H9 (cell line): ENCODE data around the gene RAB3A. TPM values are rescaled to one million over a fixed set of nuclear protein-coding genes. Genes with fewer than 3 reads are reported as not detected.
A peak's percentile ranks its signal among the peaks of the same experiment; 100 is the strongest.

Source experiments
- DNase-seq: peaks from one replicate; pipeline ENCODE4 v3.0.0-alpha.2; 2017
- H2AFZ ChIP-seq: one replicate; pipeline ENCODE4 v1.6.1; 2013; ENCODE audit warnings: mild to moderate bottlenecking, low read length, control low read depth, moderate library complexity
- H2AK5ac ChIP-seq: 2 replicates; pipeline ENCODE4 v1.6.1; 2013; ENCODE audit warnings: low read length, control low read depth, mixed read lengths; ENCODE audit not compliant: insufficient read length
- H2BK120ac ChIP-seq: one replicate; pipeline ENCODE4 v1.6.1; 2013; ENCODE audit warnings: low read depth, mild to moderate bottlenecking, low read length, control low read depth, inconsistent platforms; ENCODE audit not compliant: poor library complexity, severe bottlenecking
- H2BK12ac ChIP-seq: 2 replicates; pipeline ENCODE4 v1.6.1; 2013; ENCODE audit warnings: low read length, control low read depth, mixed read lengths, low read depth; ENCODE audit not compliant: insufficient read length
- H2BK15ac ChIP-seq: 2 replicates; pipeline ENCODE4 v1.6.1; 2013; ENCODE audit warnings: low read depth, low read length, control low read depth
- H2BK20ac ChIP-seq: one replicate; pipeline ENCODE4 v1.6.1; 2013; ENCODE audit warnings: low read depth, mild to moderate bottlenecking, low read length, control low read depth, inconsistent platforms; ENCODE audit not compliant: poor library complexity, severe bottlenecking
- H2BK5ac ChIP-seq: 2 replicates; pipeline ENCODE4 v1.6.1; 2013; ENCODE audit warnings: low read length, control low read depth, mixed read lengths; ENCODE audit not compliant: insufficient read length
- H3K14ac ChIP-seq: 2 replicates; pipeline ENCODE4 v1.6.1; 2013; ENCODE audit warnings: low read length, control low read depth; ENCODE audit not compliant: insufficient read depth
- H3K18ac ChIP-seq: 2 replicates; pipeline ENCODE4 v1.6.1; 2013; ENCODE audit warnings: low read depth, mild to moderate bottlenecking, mixed read lengths, low read length, control low read depth; ENCODE audit not compliant: insufficient read length
- H3K23ac ChIP-seq: 2 replicates; pipeline ENCODE4 v1.6.1; 2013; ENCODE audit warnings: low read length, control low read depth, mixed read lengths, low read depth; ENCODE audit not compliant: insufficient read length
- H3K23me2 ChIP-seq: 2 replicates; pipeline ENCODE4 v1.6.1; 2013; ENCODE audit warnings: low read depth, mild to moderate bottlenecking, mixed read lengths, low read length, control low read depth; ENCODE audit not compliant: insufficient read length, poor library complexity, severe bottlenecking
- H3K27ac ChIP-seq: 2 replicates; pipeline ENCODE4 v1.5.1; 2013; ENCODE audit warnings: low read length, control low read depth, mixed read lengths, low read depth; ENCODE audit not compliant: insufficient read length
- H3K27me3 ChIP-seq: 2 replicates; pipeline ENCODE4 v1.6.1; 2013; ENCODE audit warnings: low read length, control low read depth, inconsistent platforms; ENCODE audit not compliant: insufficient read depth
- H3K4ac ChIP-seq: 2 replicates; pipeline ENCODE4 v1.6.1; 2013; ENCODE audit warnings: low read depth, mild to moderate bottlenecking, control low read depth, inconsistent platforms, low read length, moderate library complexity
- H3K4me1 ChIP-seq: 2 replicates; pipeline ENCODE4 v1.6.1; 2013; ENCODE audit warnings: low read length, control low read depth, inconsistent platforms; ENCODE audit not compliant: insufficient read depth
- H3K4me2 ChIP-seq: 2 replicates; pipeline ENCODE4 v1.6.1; 2013; ENCODE audit warnings: low read length, control low read depth, mixed read lengths; ENCODE audit not compliant: insufficient read length, insufficient read depth
- H3K56ac ChIP-seq: 2 replicates; pipeline ENCODE4 v1.6.1; 2013; ENCODE audit warnings: low read depth, mild to moderate bottlenecking, mixed read lengths, low read length, control low read depth; ENCODE audit not compliant: insufficient read length
- H3K79me1 ChIP-seq: 2 replicates; pipeline ENCODE4 v1.6.1; 2013; ENCODE audit warnings: low read depth, mild to moderate bottlenecking, moderate library complexity, low read length, control low read depth, inconsistent platforms; ENCODE audit not compliant: insufficient read depth, poor library complexity, severe bottlenecking
- H3K79me2 ChIP-seq: 2 replicates; pipeline ENCODE4 v1.6.1; 2013; ENCODE audit warnings: low read length, control low read depth, inconsistent platforms; ENCODE audit not compliant: insufficient read depth
- H3K9ac ChIP-seq: 2 replicates; pipeline ENCODE4 v1.6.1; 2013; ENCODE audit warnings: low read length, control low read depth, mixed read lengths; ENCODE audit not compliant: insufficient read length; ENCODE audit errors: extremely low read depth
- H3K9me3 ChIP-seq: one replicate; pipeline ENCODE4 v1.6.1; 2013; ENCODE audit warnings: low read depth, low read length, inconsistent platforms; ENCODE audit not compliant: control insufficient read depth
- H3T11ph ChIP-seq: one replicate; pipeline ENCODE4 v1.6.1; 2013; ENCODE audit warnings: mild to moderate bottlenecking, low read length, control low read depth, inconsistent platforms
- H4K20me1 ChIP-seq: one replicate; pipeline ENCODE4 v1.6.1; 2013; ENCODE audit not compliant: control insufficient read depth, insufficient read length, insufficient read depth
- H4K5ac ChIP-seq: 2 replicates; pipeline ENCODE4 v1.6.1; 2013; ENCODE audit warnings: low read depth, mild to moderate bottlenecking, mixed read lengths, low read length, control low read depth; ENCODE audit not compliant: insufficient read length
- H4K8ac ChIP-seq: replicated peaks from 2 replicates; pipeline ENCODE4 v1.6.1; 2013; ENCODE audit warnings: low read length, control low read depth, mixed read lengths, low read depth; ENCODE audit not compliant: insufficient read length
- H4K91ac ChIP-seq: 2 replicates; pipeline ENCODE4 v1.6.1; 2013; ENCODE audit warnings: low read depth, mild to moderate bottlenecking, moderate library complexity, mixed read lengths, low read length, control low read depth; ENCODE audit not compliant: insufficient read length
- H3K27ac Mint-ChIP-seq, 3 experiments: 2 replicates in 2 of 3; 3 replicates in 1 of 3; pipeline ENCODE4 v1.8.0; 2020 to 2021; ENCODE audit warnings: mixed read lengths in 3 of 3, mild to moderate bottlenecking in 1 of 3, moderate library complexity in 1 of 3
- H3K27me3 Mint-ChIP-seq: 2 replicates; pipeline ENCODE4 v1.8.0; 2021; ENCODE audit warnings: low read depth, mild to moderate bottlenecking, moderate library complexity, mixed read lengths
- H3K36me3 Mint-ChIP-seq, 3 experiments: 2 replicates in 2 of 3; 3 replicates in 1 of 3; pipeline ENCODE4 v1.8.0; 2020 to 2021; ENCODE audit warnings: low read depth in 3 of 3, mixed read lengths in 3 of 3; ENCODE audit not compliant: insufficient read depth in 1 of 3
- H3K4me1 Mint-ChIP-seq, 2 experiments: 2 replicates each; pipeline ENCODE4 v1.8.0; 2020; ENCODE audit warnings: mixed read lengths in 2 of 2
- H3K4me3 Mint-ChIP-seq, 2 experiments: 2 replicates in 1 of 2; 3 replicates in 1 of 2; pipeline ENCODE4 v1.8.0; 2020 to 2021; ENCODE audit warnings: mild to moderate bottlenecking in 2 of 2, mixed read lengths in 2 of 2, moderate library complexity in 1 of 2
- H3K9me3 Mint-ChIP-seq, 2 experiments: 2 replicates in 1 of 2; 3 replicates in 1 of 2; pipeline ENCODE4 v1.8.0; 2020; ENCODE audit warnings: mild to moderate bottlenecking in 2 of 2, mixed read lengths in 2 of 2, moderate library complexity in 1 of 2
- CTCF ChIP-seq: fragments of 200-600 bp; sonication (generic); conservative IDR thresholded peaks from 3 replicates; pipeline ENCODE4 v1.8.0; 2021; ENCODE audit warnings: antibody characterized with exemption, mild to moderate bottlenecking
- WGBS: extraction: QIAGEN DNeasy Blood & Tissue Kit; methylation state at CpG from one replicate; pipeline ENCODE4 v1.1.7; 2013; ENCODE audit warnings: missing lambda C conversion rate, low lambda C conversion rate, mixed read lengths; ENCODE audit not compliant: insufficient read length; ENCODE audit errors: extremely low coverage; 5-methylcytosine and 5-hydroxymethylcytosine counted together
- total RNA-seq: library from RNA; stranded (reverse); gene quantifications from 2 replicates; pipeline ENCODE4 v1.2.1, GENCODE V29; 2021

The RAB3A gene
- total RNA-seq, 1 experiment from 2014 or later = 6.8 TPM

DNA sequence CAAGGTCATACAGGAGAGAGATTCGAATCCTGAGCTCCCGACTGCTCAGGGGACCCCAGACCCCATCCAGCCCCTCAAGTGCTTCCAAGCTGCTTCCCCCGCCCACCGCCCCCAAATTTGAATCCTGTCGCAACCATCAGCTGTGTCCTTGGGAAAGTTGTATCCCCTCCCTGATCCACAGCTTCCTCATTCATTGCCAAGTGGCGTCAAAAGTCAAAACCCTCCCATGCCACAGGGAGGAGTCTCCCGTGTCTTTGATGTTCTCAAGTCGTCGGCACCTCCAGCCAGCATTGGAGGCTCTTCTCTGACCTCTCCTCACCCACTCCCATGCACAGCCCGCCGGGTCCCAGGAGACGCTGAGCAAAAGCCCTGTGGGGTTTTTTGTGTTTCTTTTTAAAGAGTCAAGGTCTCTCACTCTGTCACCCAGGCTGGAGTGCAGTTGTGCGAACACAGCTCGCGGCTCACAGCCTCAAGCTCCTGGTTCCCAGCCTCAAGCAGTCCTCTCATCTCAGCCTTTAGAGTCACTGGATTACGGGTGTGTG, 33.1 kb downstream of the RAB3A start:
- Histone ChIP-seq H4K91ac (no peak overlapping the region), H3K9ac (no peak overlapping the region), H3K79me1 (no peaks in the 10 kb centered on the region), H3K4me1 (no peaks in the 10 kb centered on the region; the same call in 1 of the 2 replicates), H3K27me3 (no peaks in the 10 kb centered on the region), H2BK20ac (no peak overlapping the region), H2BK12ac (no peak overlapping the region), H2AK5ac (no peak overlapping the region), H4K5ac (no peak overlapping the region), H3K4ac (no peak overlapping the region), H2BK15ac (no peak overlapping the region), H3K4me2 (no peak overlapping the region), H3K23me2 (peaks cover 10% of the 10 kb centered on the region), H3K23ac (no peak overlapping the region), H3T11ph (no peak overlapping the region), H3K79me2 (no peaks in the 10 kb centered on the region), H3K9me3 (no peaks in the 10 kb centered on the region), H3K56ac (no peak overlapping the region), H2BK5ac (no peak overlapping the region), H2AFZ (no peak overlapping the region), H3K27ac (no peak overlapping the region), H4K8ac (no peak overlapping the region), H2BK120ac (no peak overlapping the region), H3K18ac (no peak overlapping the region), H4K20me1 (no peaks in the 10 kb centered on the region), H3K14ac (no peak overlapping the region; the same call in 1 of the 2 replicates)
- TF ChIP-seq CTCF = no peak
- WGBS = no CpG with 5 or more reads among the region's 16 CpGs
- no peaks in the 10 kb centered on the region for H3K9me3 Mint-ChIP-seq
- peak overlapping the region; percentile 34 to 73 (median 44); a peak in 3 of 7 replicates for H3K27ac Mint-ChIP-seq
- no peak for DNase-seq
- peaks cover 17 to 51% (median 48%) of the 10 kb centered on the region in 3 experiments for H3K36me3 Mint-ChIP-seq
- H3K27me3 Mint-ChIP-seq = peaks cover 17% of the 10 kb centered on the region
- H3K4me1 Mint-ChIP-seq = peaks cover 9 to 18% of the 10 kb centered on the region in 2 experiments
- H3K4me3 Mint-ChIP-seq = no peak overlapping the region
